Keratinocyte (primary cell): Measurements from ENCODE around the gene SCAPER.

Experiments used
- CTCF ChIP-seq, 3 experiments: IDR thresholded peaks in 1 of 3; conservative IDR thresholded peaks in 1 of 3; optimal IDR thresholded peaks in 1 of 3; 2 replicates in 2 of 3; 3 replicates in 1 of 3; pipeline versions ENCODE3 to v1.5.1; 2011; ENCODE audit warnings: low read length in 3 of 3, mild to moderate bottlenecking in 3 of 3, moderate library complexity in 2 of 3, control low read depth in 1 of 3, inconsistent platforms in 1 of 3; ENCODE audit not compliant: insufficient read depth in 2 of 3; ENCODE audit errors: extremely low read depth in 1 of 3
- EZH2 ChIP-seq: IDR thresholded peaks from one replicate; pipeline ENCODE4 v1.6.1; 2012; ENCODE audit warnings: inconsistent platforms, mild to moderate bottlenecking, low read length, moderate library complexity

- no peak for TF ChIP-seq CTCF (optimal IDR thresholded peaks at IDR 0.05 in 1 of 3, IDR thresholded peaks at IDR 0.05 in 1 of 3, conservative IDR thresholded peaks at IDR 0.05 in 1 of 3; ENCODE audit: extremely low read depth in 1 of 3, insufficient read depth in 2 of 3, low read length in 3 of 3)
- TF ChIP-seq EZH2: peak; percentile 8
Observed at GRCh38 chr15:76337059-76337695, 568.0 kb downstream of the SCAPER start.
